Activated T-cell treated with anti-CD3 and anti-CD28 coated beads, Interleukin-2, amount 50 U/mL, for 1 hour (primary cell): ENCODE results near the gene PROZ.

Source experiments
- DNase-seq: peaks from one replicate; pipeline ENCODE4 v3.0.0-alpha.2; 2020

PROZ gene

DNA sequence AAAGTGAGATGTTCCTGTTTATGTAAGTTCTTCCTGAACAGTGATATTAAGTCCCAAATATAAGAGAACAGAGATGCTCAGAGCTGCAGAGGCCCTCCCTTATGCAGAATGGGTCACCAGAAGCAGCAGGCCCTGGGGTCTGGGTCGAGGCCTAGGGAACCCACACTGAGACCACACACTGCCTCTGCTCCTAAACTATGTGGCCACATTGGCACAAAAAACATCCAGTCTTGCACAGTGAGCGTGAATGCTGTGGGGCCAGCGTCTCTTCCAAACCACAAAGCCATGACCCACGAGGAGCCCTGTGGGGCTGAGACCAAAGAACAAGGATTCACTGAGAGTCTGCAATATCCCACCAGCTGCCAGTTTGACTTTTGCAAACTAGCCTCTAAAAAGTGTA lies 23.6 kb downstream of the PROZ start:
- DNase-seq, result no peak

DNA sequence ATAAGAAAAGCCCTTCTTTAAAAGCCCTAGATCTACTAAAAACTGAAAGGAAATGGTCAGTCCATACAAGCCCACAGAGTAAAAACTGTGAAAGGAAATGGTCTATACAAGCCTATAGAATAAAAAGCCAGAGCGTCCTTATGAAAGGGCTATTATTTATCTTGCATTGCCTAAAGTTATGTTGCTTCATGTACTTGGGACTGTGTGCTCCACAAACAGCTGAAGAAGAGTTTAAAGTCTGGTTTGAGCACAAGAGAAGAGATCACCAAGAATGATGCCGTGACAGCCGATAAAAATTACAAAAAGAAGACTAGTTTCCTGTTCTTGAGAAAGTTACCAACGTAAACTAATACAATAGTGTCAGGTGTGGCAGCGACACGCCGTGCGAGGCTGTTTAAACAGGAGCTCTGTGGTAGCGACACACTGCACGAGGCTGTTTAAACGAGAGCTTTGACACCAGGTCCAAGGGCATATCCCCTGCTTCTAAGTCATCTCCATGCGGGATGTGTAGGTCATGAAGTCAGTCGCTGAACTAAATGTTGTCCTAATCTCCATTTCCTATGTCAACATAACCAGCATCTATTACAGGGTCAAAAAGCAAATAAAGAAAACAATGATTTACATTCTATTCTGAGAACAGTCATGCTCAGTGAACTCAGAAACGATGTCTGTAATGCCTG lies 25.1 kb downstream of the PROZ start:
- DNase-seq, result no peak

DNA sequence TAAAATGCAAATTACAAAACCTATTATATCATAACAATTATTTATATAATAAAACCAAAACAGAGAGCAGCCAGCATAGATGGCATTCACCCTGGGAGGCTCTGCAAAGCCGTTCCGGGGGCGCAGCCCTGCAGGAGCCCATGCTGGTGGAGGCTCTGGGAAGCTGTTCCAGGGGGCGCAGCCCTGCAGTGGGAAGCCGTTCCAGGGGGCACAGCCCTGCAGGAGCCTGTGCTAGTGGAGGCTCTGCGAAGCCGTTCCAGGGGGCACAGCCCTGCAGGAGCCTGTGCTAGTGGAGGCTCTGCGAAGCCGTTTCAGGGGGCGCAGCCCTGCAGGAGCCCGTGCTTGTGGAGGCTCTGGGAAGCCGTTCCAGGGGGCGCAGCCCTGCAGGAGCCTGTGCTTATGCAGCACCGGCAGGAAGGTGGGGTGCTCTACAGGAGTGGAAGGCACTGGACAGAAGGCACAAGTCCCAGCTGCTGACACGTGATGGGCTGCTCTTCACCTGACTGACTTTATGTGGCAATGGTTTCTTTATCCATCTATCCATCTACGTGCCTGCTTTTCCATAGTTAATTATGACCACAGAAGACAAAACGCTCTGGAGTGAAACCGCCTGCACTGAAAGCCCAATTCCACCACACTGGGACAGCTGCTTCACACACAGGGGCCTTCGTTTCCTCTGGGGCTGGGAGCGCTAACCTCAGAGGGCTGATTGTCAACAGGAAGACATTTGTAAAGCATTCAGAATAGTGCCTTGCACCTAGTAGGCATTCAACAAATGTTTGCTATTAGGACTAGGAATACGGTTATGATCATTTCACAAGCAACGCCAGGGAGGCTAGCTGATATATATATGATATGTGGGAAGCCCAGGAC lies 26.4 kb downstream of the PROZ start:
- no peak for DNase-seq

DNA sequence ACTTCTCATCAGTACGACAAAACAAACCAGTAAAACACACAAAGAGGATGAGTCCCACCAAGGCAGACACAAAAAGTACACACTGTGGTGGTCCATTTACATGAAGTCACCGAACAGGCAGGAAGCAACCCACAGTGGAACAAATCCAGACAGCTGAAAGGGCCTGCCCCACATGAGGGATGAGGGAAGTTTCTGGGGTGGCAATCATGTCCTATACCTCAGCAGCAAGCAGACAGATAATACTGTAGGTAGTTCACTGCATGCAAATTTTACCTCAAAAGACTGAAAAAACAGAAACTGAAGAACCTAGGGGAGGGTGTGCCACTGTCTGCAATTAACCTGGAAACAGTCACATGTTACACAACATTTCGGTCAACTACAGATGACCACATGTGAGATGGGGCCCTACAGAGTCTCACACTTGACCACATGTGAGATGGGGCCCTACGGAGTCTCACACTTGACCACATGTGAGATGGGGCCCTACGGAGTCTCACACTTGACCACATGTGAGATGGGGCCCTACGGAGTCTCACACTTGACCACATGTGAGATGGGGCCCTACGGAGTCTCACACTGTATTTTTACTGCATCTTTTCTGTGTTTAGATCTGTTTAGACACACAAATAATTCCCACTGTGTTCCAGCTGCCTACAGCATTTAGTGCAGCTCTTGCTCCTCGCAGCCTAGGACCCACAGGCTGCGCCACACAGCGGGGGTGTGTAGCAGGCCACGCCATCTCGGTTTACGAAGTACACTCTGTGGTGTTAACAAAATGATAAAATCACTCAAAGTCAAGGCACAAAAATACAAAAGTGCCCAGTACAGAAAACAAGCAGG lies 27.8 kb downstream of the PROZ start:
- DNase-seq, result no peak

DNA sequence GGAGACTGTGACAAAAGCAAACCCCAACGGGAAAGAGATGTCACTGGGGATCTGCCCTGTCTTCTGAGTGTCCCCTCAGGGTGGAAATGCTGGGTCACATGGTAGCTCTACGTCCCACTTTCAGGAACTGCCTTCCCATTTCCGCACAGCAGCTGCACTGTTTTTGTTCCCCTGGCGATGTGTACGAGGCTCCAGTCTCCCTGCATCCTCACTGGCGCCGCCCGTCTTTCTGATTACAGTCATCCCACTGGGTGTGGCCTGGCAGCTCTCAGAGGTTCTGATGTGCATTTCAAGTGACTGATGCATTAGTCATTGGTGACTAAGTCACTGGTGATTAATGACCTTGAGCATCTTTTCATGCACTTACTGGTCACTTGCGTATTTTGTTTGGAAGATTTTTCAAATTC lies 28.8 kb downstream of the PROZ start:
- DNase-seq, result no peak

DNA sequence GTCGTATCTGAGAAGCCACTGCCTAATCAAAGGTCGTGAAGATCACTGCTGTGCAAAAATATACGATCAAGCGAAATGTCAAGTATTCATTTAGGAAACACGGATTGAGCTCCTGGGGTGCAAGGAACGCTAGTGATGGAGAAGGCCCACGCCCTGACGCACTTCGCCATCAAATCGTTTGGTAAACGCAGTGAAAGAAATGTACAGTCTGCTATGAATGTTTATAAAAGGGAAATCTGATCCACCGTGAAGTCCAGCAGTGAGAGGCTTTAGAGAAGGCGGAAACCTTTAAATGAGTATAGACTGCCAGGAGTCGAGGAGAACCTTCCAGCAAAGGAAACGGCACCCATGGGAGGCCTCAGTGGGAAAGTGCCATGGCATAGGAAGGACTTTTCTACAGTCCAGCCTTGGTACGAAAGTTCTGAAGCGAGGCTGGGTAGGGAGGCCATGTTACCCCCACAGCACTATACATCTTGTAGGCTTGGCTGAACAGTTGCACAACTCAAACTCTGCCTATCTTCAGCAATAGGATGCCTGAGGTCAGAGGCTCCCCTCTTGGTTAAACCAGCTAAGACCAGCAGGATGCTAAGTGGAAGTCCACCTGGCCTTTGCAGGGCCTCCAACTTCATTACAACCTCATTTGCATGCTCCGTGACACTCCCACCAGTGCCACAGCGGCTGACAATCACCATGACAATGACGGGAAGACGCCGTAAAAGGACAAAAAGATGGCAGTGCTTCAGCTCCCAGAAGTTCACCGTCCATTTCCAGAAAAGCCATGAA lies 29.6 kb downstream of the PROZ start:
- DNase-seq, result no peak

DNA sequence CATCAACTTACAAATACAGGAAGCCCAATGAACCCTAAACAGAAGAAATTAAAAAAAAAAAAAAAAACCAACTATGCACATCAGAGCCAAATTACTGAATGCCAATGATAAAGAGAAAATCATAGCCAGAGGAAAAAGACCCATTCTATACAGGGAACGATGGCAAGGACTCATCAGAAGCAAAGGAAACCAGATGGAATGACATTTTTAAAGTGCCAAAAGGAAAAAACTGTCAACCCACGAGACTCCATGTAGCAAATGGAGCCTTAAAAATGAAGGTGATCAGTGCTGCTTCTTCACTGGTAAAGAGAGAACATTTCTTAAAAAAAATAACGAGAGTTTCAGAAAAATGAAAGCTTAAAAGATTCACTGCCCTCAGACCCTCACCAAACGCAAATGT lies 31.7 kb downstream of the PROZ start:
- DNase-seq, result no peak

DNA sequence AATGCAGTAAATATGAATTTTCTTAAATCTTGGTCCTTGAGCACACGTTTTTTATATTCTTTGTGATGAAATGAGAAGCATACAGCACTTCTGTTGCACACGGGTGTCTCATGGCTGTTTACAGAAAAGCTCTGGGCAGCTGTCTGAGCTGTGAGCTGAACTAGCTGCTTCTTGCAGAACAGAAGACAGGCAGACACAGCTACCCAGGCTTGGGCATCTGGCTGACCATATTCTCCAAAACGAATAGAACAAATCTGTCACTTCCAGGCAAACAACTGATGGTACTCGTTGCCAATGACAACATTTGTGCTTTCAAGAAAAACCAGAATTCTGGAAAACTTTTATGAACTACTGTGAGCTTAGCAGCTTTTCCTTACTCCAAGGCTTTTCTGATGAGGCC lies 33.8 kb downstream of the PROZ start:
- DNase-seq, result no peak

DNA sequence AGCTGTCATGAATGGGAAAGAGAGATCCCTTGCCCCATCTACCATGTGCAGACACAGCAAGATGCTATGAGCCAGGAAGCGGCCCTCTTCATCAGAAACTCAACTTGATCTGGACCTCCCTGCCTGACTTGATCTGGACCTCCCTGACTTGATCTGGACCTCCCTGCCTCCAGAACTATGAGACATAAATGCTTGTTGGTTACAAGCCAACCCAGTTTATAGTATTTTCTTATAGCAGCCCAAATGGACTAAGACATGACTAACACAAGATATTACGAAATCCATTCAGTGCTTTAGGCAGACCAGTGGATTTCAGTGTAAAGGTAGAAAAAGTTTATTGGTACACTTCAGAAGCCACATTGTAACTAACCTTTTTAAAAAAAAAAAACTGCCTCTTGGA lies 34.5 kb downstream of the PROZ start:
- DNase-seq, result no peak

DNA sequence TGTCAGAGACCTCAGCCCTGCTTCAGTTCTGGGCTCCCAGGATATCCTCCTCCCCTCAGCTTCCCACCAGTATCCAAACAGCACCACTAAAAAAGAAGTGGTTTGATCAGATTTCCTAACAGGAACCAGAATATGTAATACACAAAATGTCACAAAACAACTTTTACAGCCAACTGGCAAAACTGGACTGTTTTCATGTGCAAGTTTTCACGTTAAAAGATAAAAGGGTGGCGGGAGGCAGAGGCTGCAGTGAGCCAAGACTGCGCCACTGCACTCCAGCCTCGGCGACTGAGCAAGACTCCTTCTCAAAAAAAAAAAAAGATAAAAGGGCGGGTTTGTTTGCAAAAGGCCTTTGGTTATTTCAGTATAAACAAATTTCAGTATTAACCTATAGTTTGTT lies 36.9 kb downstream of the PROZ start:
- no peak for DNase-seq

DNA sequence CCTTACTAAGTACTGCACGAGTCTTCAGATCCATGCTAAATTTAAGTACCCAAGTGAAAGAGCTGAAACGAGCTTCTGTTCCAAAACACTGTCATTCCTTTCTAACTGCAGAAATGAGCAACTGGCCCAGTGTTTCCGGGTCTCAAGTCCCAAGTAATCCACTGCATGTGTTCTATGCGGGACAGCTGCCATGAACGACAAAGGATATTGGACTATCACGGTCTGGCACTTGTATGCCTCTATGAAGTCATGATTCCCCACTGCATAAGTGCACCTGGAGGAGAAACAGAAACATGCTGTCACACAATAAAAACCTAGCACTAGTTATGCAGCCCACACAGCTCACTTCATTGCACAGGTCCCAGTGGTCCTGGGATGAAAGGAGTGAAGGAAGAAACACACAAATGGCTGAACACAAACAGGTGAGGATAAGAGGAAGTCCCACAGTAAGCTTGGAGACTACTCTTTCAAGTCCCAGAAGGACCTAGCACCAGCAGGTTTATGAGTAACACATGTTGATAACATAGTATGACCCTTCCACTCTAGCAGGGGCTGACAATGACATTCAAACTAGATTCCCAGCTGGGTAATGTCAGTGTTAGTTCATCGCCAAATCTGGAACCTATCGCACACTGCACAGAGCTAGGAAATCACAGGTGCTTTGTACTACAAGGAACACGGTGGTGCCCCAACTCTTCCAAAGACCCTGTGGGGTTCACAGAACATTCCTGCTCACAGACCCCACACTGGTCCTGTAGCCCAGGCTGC lies 38.7 kb downstream of the PROZ start:
- no peak for DNase-seq

DNA sequence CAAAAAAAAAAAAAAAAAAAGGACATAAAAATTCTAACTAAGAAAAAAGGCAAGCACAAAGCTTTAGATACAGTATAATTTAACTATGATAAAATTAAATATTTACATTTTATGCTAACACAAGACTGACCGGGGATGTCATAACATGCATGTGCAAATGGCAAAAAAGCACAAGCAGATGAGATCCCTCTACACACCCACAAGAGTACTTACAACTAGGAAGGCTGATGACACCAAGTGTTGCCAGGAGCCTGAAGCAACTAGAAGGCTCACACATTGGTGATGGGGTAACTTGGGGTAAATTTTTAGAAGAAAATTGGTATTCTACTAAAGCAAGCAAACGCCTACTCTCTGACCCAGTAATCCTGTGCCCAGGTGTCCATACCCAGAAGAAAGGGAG lies 43.4 kb downstream of the PROZ start:
- DNase-seq, result no peak

DNA sequence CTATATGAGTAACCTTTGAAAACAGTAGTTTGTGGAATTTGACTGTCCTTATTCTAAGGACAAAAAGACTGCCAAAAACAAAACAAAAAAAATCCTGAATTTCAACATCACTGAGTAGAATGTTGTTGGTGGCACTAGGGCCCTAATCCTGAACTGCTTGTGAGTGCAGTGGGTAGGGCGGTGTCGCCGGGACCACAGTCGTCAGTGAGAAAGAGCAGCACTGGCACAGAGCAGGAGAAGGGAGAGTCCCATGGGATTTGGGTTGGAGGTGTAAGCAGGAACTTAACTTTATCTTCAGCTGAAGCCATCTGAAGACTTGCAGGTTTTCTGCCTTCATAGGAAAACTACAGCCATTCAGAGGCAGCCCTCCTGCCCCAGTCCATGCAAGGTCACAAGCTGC lies 44.5 kb downstream of the PROZ start:
- DNase-seq, result no peak

DNA sequence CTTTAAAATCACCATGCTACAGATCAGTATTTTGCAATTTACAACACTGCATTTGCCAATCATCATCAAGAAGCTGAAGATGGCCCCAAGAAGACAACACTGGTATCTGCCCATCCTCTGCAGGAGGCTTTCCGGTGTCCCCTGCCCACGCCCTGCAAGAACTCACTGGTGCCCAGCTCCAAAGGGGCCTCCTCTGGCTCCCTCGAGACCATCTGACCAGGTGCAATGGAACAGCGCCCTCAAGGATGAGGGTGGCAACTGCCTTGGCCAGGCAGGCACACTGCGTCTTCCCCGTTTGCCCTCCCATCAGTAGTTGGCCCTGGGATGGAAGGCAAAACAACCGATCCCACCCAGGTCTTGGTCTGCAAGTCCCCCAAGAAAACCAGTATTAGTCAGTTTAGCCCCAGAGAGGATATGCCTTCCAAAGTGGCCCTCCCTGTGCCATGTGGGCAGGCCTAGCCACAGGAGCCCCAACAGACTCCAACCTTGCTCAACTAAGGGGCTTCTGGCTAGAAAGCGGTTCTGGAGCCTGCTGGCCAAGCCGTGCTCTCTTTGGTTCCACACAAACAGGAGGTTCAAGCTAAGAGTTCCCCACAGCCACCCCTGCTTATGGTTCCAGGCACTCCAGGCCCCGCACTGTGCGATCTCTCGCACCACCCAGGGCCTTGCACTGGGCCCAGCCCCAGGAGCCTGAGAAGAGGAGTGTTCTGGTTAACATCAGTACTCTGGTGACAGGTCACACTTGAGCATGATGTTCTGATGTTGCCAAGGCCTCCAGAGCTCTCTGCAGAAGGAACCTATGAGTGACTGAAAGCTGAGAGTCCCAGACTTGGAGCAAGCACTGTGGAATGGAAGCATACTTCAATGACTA lies 45.3 kb downstream of the PROZ start:
- no peak for DNase-seq

DNA sequence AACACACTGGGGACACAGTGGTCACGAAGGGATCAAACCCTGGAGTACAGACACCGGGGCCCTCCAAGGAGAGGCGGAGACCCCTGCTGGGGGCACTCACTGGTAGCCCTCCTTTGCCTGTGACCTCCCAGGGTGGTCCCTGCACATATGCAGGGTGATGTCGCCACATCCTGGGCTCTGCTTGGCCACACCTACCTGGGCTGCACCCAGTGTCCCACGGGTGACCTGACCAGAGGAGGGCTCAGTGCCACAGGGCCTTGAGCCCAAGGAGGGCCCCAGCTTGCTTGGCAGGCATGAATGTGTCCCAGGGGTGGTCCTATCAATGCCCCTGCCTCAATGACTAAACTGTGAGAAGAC lies 45.9 kb downstream of the PROZ start:
- DNase-seq, result no peak

DNA sequence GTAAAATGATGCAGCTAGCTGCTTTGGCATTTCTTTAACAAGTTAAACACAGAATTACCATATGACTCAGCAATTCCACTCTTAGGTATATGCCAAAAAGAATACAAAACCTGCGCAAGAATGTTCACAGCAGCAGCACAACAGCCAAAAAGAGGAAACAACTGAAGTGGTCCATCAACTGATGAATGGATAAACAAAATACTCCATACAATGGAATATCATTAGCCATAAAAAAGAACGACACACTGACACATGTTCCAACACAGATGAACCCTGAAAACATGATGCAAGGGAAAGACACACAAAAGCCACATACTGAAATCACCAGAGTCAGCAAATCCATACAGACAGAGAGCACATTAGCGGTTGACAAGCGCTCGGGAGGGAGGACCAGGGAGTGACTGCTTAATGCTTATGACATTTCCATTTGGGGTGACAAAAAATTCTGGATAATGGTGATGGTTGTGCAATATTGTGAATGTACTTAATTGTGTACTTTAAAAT lies 47.0 kb downstream of the PROZ start:
- DNase-seq, result no peak

DNA sequence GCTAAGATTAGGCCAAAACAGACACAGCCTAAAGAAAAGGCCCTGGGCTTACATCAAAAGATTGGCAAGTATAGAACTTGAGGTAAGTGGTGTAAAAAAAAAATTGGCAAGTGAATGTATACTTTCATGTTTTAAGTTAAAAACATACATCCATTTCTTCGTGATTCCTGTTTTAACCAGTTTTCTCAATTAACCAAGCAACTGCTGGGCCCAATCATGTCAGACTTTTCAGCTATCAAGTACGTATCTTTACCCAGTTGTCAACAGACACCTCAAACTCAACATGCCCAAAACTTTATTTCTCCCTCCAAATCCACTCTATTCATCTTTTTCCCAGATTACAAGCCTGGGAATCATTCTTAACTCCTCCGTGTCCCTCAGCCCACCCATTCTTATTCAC lies 49.0 kb downstream of the PROZ start:
- DNase-seq, result no peak

DNA sequence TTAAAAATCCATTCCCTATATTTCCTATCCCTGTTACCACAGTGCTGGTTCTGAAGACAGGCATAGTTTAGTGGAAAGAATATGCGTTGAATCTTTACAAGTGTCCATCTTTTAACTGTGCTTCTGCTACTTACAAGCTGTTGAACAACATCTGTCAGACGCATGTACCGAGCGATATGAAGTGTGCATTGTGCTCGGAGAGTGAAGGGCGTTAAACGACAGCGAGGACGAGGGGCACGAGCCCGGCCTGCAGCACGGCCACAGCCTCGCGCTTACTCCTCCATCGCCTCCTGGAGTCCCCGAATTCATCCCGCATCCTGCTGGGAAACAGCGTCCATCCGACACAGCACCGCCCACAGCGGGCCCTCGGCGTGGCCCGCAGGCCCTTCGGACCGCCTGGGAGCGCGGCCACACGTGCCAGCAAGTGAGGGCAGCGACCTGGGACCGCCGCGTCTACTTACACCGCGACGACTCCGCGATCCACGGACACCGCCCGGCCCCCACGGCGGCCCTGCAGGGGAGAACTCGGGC lies 49.5 kb downstream of the PROZ start:
- no peak for DNase-seq

DNA sequence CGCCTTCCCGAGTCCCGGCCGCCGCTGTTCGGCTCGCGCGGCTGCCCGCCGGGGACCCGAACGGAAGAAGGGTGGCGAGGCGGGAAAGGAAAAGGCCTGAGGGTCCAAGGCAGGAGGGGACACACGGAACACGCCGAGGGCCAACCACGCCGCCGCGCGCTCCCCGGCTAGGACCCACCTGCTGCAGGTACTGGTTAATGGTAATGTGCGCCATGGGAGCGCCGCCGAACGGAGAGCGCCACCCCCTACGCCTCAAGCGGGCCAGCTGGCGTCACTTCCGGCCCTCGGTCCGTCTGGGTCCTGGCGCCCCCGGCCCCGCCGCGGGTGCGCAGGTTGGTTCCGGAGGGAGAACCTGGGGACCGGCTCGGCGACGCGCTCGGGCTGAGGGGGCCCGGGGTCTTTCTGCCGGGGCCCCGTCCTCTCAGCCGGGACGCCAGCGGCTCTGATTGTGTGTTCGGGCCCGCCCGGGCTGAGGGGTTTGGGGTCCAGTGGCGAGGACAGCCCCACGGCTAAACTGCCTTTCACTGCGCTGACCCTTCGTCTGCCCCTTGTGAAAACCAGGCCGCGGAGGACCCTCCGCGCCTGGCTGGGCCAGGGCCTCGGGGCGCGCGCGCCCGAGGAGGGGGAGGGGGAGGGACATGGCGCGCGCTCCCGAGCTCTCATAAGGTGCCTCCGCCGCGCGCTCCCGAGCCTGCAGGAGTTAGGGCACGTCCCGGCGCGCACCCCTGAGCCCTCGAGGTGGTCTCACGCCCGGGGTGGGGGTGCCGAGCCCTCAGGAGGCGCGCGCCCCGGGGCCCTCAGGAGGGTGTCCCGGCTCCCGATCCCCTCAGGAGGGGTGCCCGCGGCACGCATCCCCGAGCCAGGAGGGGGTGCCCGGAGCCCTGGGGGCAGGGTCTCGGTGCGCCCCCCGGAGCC lies 50.2 kb downstream of the PROZ start, which contains the start of gene PCID2:
PCID2 (minus strand) TSS at position 249 of the 915 bp plus-strand sequence; CDS start at position 214, 35 bp downstream.
- peak; percentile 96 for DNase-seq
